Measurements from ENCODE around the gene PTPRG. TPM values are rescaled to one million over a fixed set of nuclear protein-coding genes. Genes with fewer than 3 reads are reported as not detected.

The PTPRG gene
- total and polyA plus RNA-seq, 2 donors = 3.9 to 4.1 TPM

DNA sequence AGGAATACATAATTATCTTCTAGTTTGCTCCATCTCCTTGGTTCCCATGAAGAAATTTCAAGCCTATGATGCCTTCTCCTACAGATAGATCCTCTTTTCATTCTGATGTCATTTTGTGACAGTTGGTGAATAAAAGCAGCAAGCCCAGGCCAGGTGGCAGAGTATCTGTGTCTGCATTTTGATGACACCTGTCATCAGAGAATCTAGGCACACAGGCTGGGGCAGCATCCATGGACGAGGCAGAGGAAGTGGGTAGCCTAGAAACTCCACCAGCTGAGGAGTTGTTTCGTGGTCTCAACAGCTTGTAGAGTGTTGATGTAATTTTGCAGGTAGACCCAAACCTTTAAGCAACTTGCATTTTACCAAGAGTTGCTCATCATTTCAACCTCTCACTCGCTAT, 542.2 kb downstream of the PTPRG start:
- WGBS = 28% methylated on average over 3 of the region's 3 CpGs
- H3K27ac ChIP-seq (ENCODE audit: low read depth in 1 of 2, low read length in 1 of 2) = peak overlapping the region in 1 of 2 donors; percentile 86
- H3K4me3 ChIP-seq (ENCODE audit: low read length in 2 of 2) = no peak overlapping the region
- peak; percentile 13 to 74 (median 41) for DNase-seq (ENCODE audit: low read depth in 6 of 9, low spot score in 9 of 9)
- no peaks in the 10 kb centered on the region for H3K36me3 ChIP-seq (ENCODE audit: control insufficient read depth in 2 of 2, insufficient read depth in 2 of 2, low read length in 1 of 2)
- H3K4me1 ChIP-seq (ENCODE audit: control insufficient read depth in 2 of 2, insufficient read depth in 2 of 2, low read length in 2 of 2) = peaks cover 6 to 10% of the 10 kb centered on the region in 2 donors
- H3K9me3 ChIP-seq (ENCODE audit: control insufficient read depth in 2 of 2, insufficient read depth in 1 of 2, low read length in 1 of 2) = no peaks in the 10 kb centered on the region
- no peaks in the 10 kb centered on the region for H3K27me3 ChIP-seq (ENCODE audit: control insufficient read depth in 2 of 2, insufficient read depth in 1 of 2, low read length in 1 of 2)

- H3K4me1 ChIP-seq (ENCODE audit: control insufficient read depth in 2 of 2, insufficient read depth in 2 of 2, low read length in 2 of 2) = peaks cover 0 to under 1% of the 10 kb centered on the region in 2 donors
- 59% methylated on average over 1 of the region's 1 CpG for WGBS
- peaks cover 0 to 3% of the 10 kb centered on the region in 2 donors for H3K9me3 ChIP-seq (ENCODE audit: control insufficient read depth in 2 of 2, insufficient read depth in 1 of 2, low read length in 1 of 2)
- H3K36me3 ChIP-seq (ENCODE audit: control insufficient read depth in 2 of 2, insufficient read depth in 2 of 2, low read length in 1 of 2) = no peaks in the 10 kb centered on the region
- H3K4me3 ChIP-seq (ENCODE audit: low read length in 2 of 2) = no peak overlapping the region
- no peak overlapping the region for H3K27ac ChIP-seq (ENCODE audit: low read depth in 1 of 2, low read length in 1 of 2)
- DNase-seq (ENCODE audit: low read depth in 6 of 9, low spot score in 9 of 9) = peak in 2 of 9 donors; percentile 7 to 18
- H3K27me3 ChIP-seq (ENCODE audit: control insufficient read depth in 2 of 2, insufficient read depth in 1 of 2, low read length in 1 of 2) = no peaks in the 10 kb centered on the region
Observed at GRCh38 chr3:62109534-62109933, 548.2 kb downstream of the PTPRG start.

GRCh38 chr3:62110443-62111225, 549.3 kb downstream of the PTPRG start:
- no peaks in the 10 kb centered on the region for H3K36me3 ChIP-seq (ENCODE audit: control insufficient read depth in 2 of 2, insufficient read depth in 2 of 2, low read length in 1 of 2)
- no peak overlapping the region for H3K27ac ChIP-seq (ENCODE audit: low read depth in 1 of 2, low read length in 1 of 2)
- no peaks in the 10 kb centered on the region for H3K4me1 ChIP-seq (ENCODE audit: control insufficient read depth in 2 of 2, insufficient read depth in 2 of 2, low read length in 2 of 2)
- H3K4me3 ChIP-seq (ENCODE audit: low read length in 2 of 2) = no peak overlapping the region
- no peak for DNase-seq (ENCODE audit: low read depth in 6 of 9, low spot score in 9 of 9)
- H3K9me3 ChIP-seq (ENCODE audit: control insufficient read depth in 2 of 2, insufficient read depth in 1 of 2, low read length in 1 of 2) = peaks cover 0 to 3% of the 10 kb centered on the region in 2 donors
- WGBS = 96% methylated on average over 5 of the region's 5 CpGs
- H3K27me3 ChIP-seq (ENCODE audit: control insufficient read depth in 2 of 2, insufficient read depth in 1 of 2, low read length in 1 of 2) = no peaks in the 10 kb centered on the region

DNA sequence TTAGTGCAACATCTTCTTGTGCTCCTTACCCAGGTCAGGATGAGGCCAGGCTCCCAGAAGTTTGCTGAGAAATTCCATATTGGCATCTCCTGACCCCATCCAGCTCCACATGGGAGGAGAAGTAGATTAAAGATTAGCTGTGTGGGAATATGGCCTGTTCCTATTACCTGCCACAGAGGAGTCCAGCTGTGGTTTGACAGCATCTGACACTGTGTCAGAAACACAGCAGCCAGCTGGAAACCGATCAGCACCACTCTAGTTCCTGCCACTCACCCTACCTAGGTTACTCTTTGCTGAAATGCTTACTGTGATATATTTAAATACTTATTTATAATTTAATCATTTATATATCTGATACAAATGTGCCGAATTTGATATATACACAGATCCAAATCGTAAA, 551.7 kb downstream of the PTPRG start:
- Histone ChIP-seq H3K4me1 (ENCODE audit: control insufficient read depth in 2 of 2, insufficient read depth in 2 of 2, low read length in 2 of 2) (no peaks in the 10 kb centered on the region), H3K36me3 (ENCODE audit: control insufficient read depth in 2 of 2, insufficient read depth in 2 of 2, low read length in 1 of 2) (no peaks in the 10 kb centered on the region), H3K9me3 (ENCODE audit: control insufficient read depth in 2 of 2, insufficient read depth in 1 of 2, low read length in 1 of 2) (peaks cover 0 to 3% of the 10 kb centered on the region in 2 donors), H3K27ac (ENCODE audit: low read depth in 1 of 2, low read length in 1 of 2) (no peak overlapping the region), H3K27me3 (ENCODE audit: control insufficient read depth in 2 of 2, insufficient read depth in 1 of 2, low read length in 1 of 2) (no peaks in the 10 kb centered on the region), H3K4me3 (ENCODE audit: low read length in 2 of 2) (no peak overlapping the region)
- DNase-seq (ENCODE audit: low read depth in 6 of 9, low spot score in 9 of 9) = no peak
- WGBS = 95% methylated on average over 3 of the region's 3 CpGs

- Histone ChIP-seq H3K27me3 (ENCODE audit: control insufficient read depth in 2 of 2, insufficient read depth in 1 of 2, low read length in 1 of 2) (no peaks in the 10 kb centered on the region), H3K9me3 (ENCODE audit: control insufficient read depth in 2 of 2, insufficient read depth in 1 of 2, low read length in 1 of 2) (no peaks in the 10 kb centered on the region), H3K4me1 (ENCODE audit: control insufficient read depth in 2 of 2, insufficient read depth in 2 of 2, low read length in 2 of 2) (no peaks in the 10 kb centered on the region), H3K27ac (ENCODE audit: low read depth in 1 of 2, low read length in 1 of 2) (no peak overlapping the region), H3K4me3 (ENCODE audit: low read length in 2 of 2) (no peak overlapping the region), H3K36me3 (ENCODE audit: control insufficient read depth in 2 of 2, insufficient read depth in 2 of 2, low read length in 1 of 2) (no peaks in the 10 kb centered on the region)
- no peak for DNase-seq (ENCODE audit: low read depth in 6 of 9, low spot score in 9 of 9)
- 95% methylated on average over 1 of the region's 1 CpG for WGBS
Observed at GRCh38 chr3:62114763-62115162, 553.4 kb downstream of the PTPRG start.

GRCh38 chr3:62117903-62118548, 556.7 kb downstream of the PTPRG start:
- no peaks in the 10 kb centered on the region for H3K9me3 ChIP-seq (ENCODE audit: control insufficient read depth in 2 of 2, insufficient read depth in 1 of 2, low read length in 1 of 2)
- no peak overlapping the region for H3K4me3 ChIP-seq (ENCODE audit: low read length in 2 of 2)
- no peaks in the 10 kb centered on the region for H3K4me1 ChIP-seq (ENCODE audit: control insufficient read depth in 2 of 2, insufficient read depth in 2 of 2, low read length in 2 of 2)
- H3K27me3 ChIP-seq (ENCODE audit: control insufficient read depth in 2 of 2, insufficient read depth in 1 of 2, low read length in 1 of 2) = no peaks in the 10 kb centered on the region
- H3K27ac ChIP-seq (ENCODE audit: low read depth in 1 of 2, low read length in 1 of 2) = no peak overlapping the region
- 90% methylated on average over 3 of the region's 3 CpGs for WGBS
- no peaks in the 10 kb centered on the region for H3K36me3 ChIP-seq (ENCODE audit: control insufficient read depth in 2 of 2, insufficient read depth in 2 of 2, low read length in 1 of 2)
- no peak for DNase-seq (ENCODE audit: low read depth in 6 of 9, low spot score in 9 of 9)

DNA sequence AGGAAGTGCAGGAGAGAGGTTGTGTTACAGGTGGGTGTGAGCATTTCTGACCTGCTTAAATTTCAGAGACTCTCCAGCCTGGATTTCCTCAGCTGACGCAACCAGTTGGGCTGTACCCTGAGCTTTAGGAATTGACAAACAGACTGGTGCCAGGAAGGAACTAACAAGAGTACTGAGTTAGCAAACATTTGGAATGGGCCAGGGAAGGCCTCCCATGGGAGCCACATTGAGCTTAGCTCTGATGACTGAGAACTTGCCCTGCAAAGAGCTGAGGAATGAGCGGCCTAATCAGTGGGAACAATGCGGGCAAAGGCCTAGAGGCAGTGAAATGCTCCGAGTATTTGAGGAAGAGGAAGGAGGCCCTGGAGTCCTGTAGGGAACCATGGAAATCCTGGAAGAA, 557.8 kb downstream of the PTPRG start:
- Histone ChIP-seq H3K4me3 (ENCODE audit: low read length in 2 of 2) (no peak overlapping the region), H3K9me3 (ENCODE audit: control insufficient read depth in 2 of 2, insufficient read depth in 1 of 2, low read length in 1 of 2) (no peaks in the 10 kb centered on the region), H3K36me3 (ENCODE audit: control insufficient read depth in 2 of 2, insufficient read depth in 2 of 2, low read length in 1 of 2) (no peaks in the 10 kb centered on the region), H3K27ac (ENCODE audit: low read depth in 1 of 2, low read length in 1 of 2) (no peak overlapping the region), H3K27me3 (ENCODE audit: control insufficient read depth in 2 of 2, insufficient read depth in 1 of 2, low read length in 1 of 2) (no peaks in the 10 kb centered on the region), H3K4me1 (ENCODE audit: control insufficient read depth in 2 of 2, insufficient read depth in 2 of 2, low read length in 2 of 2) (no peaks in the 10 kb centered on the region)
- WGBS = 96% methylated on average over 4 of the region's 4 CpGs
- no peak for DNase-seq (ENCODE audit: low read depth in 6 of 9, low spot score in 9 of 9)

- Histone ChIP-seq H3K27me3 (ENCODE audit: control insufficient read depth in 2 of 2, insufficient read depth in 1 of 2, low read length in 1 of 2) (no peaks in the 10 kb centered on the region), H3K9me3 (ENCODE audit: control insufficient read depth in 2 of 2, insufficient read depth in 1 of 2, low read length in 1 of 2) (no peaks in the 10 kb centered on the region), H3K36me3 (ENCODE audit: control insufficient read depth in 2 of 2, insufficient read depth in 2 of 2, low read length in 1 of 2) (no peaks in the 10 kb centered on the region), H3K4me1 (ENCODE audit: control insufficient read depth in 2 of 2, insufficient read depth in 2 of 2, low read length in 2 of 2) (no peaks in the 10 kb centered on the region), H3K4me3 (ENCODE audit: low read length in 2 of 2) (no peak overlapping the region), H3K27ac (ENCODE audit: low read depth in 1 of 2, low read length in 1 of 2) (no peak overlapping the region)
- 74% methylated on average over 4 of the region's 4 CpGs for WGBS
- DNase-seq (ENCODE audit: low read depth in 6 of 9, low spot score in 9 of 9) = no peak
Observed at GRCh38 chr3:62122819-62123218, 561.4 kb downstream of the PTPRG start.

DNA sequence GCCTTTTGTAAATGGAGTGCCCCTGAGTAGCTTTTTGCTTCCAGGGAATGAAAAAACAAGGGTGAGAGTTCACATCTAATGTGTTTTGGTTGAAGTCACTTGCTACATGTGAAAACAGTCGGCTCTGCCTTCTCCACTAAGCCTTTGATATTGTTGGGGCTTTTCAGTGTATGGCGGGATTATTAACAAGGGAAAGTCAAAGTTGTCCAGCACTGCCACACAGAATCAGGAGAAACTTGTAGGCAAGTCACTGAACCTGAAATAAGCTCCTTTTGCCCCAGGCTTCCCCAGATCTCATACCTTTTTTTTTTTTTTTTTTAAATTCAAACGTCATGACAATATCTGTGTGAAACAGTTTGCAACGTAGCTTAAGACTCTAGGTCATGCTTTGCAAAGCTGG, 564.0 kb downstream of the PTPRG start:
- Histone ChIP-seq H3K27ac (ENCODE audit: low read depth in 1 of 2, low read length in 1 of 2) (no peak overlapping the region), H3K9me3 (ENCODE audit: control insufficient read depth in 2 of 2, insufficient read depth in 1 of 2, low read length in 1 of 2) (no peaks in the 10 kb centered on the region), H3K4me3 (ENCODE audit: low read length in 2 of 2) (no peak overlapping the region), H3K36me3 (ENCODE audit: control insufficient read depth in 2 of 2, insufficient read depth in 2 of 2, low read length in 1 of 2) (no peaks in the 10 kb centered on the region), H3K4me1 (ENCODE audit: control insufficient read depth in 2 of 2, insufficient read depth in 2 of 2, low read length in 2 of 2) (no peaks in the 10 kb centered on the region), H3K27me3 (ENCODE audit: control insufficient read depth in 2 of 2, insufficient read depth in 1 of 2, low read length in 1 of 2) (no peaks in the 10 kb centered on the region)
- no peak for DNase-seq (ENCODE audit: low read depth in 6 of 9, low spot score in 9 of 9)
- WGBS = 91% methylated on average over 4 of the region's 4 CpGs
